HK-2 (cell line): ENCODE measurements around the gene LMOD3.

ENCODE experiments used
- DNase-seq: peaks from one replicate; pipeline ENCODE4 v3.0.0-alpha.2; 2018; ENCODE audit not compliant: unreplicated experiment

LMOD3 gene

GRCh38 chr3:69121950-69122349, 445 bp downstream of the LMOD3 start:
- no peak for DNase-seq

- DNase-seq: no peak
Measured at GRCh38 chr3:69121513-69121912, 882 bp downstream of the LMOD3 start.

- peak; percentile 63 for DNase-seq
Measured at GRCh38 chr3:69120879-69121464, 1.4 kb downstream of the LMOD3 start.

- DNase-seq: no peak
Measured at GRCh38 chr3:69119681-69120080, 2.7 kb downstream of the LMOD3 start.

GRCh38 chr3:69119138-69119537, 3.3 kb downstream of the LMOD3 start:
- DNase-seq: no peak

GRCh38 chr3:69118555-69118954, 3.8 kb downstream of the LMOD3 start:
- DNase-seq: no peak

GRCh38 chr3:69116897-69117296, 5.5 kb downstream of the LMOD3 start:
- no peak for DNase-seq

- no peak for DNase-seq
Measured at GRCh38 chr3:69116162-69116561, 6.2 kb downstream of the LMOD3 start.

GRCh38 chr3:69115731-69116130, 6.7 kb downstream of the LMOD3 start:
- DNase-seq: no peak

GRCh38 chr3:69113536-69113935, 8.9 kb downstream of the LMOD3 start:
- DNase-seq: no peak

- no peak for DNase-seq
Measured at GRCh38 chr3:69110941-69111546, 11.4 kb downstream of the LMOD3 start.

- DNase-seq: no peak
Measured at GRCh38 chr3:69108811-69109210, 13.6 kb downstream of the LMOD3 start.

GRCh38 chr3:69107841-69108240, 14.6 kb downstream of the LMOD3 start:
- DNase-seq: no peak

- no peak for DNase-seq
Measured at GRCh38 chr3:69105320-69105719, 17.1 kb downstream of the LMOD3 start.

GRCh38 chr3:69104586-69104985, 17.8 kb downstream of the LMOD3 start:
- DNase-seq: no peak

GRCh38 chr3:69103123-69103522, 19.3 kb downstream of the LMOD3 start:
- no peak for DNase-seq

- no peak for DNase-seq
Measured at GRCh38 chr3:69102384-69102783, 20.0 kb downstream of the LMOD3 start.

- no peak for DNase-seq
Measured at GRCh38 chr3:69099576-69099975, 22.8 kb downstream of the LMOD3 start.

GRCh38 chr3:69097407-69098086, 24.8 kb downstream of the LMOD3 start:
- DNase-seq: no peak

- no peak for DNase-seq
Measured at GRCh38 chr3:69096299-69096698, 26.1 kb downstream of the LMOD3 start.

- DNase-seq: no peak
Measured at GRCh38 chr3:69095636-69096035, 26.8 kb downstream of the LMOD3 start.

GRCh38 chr3:69094467-69095205, 27.8 kb downstream of the LMOD3 start:
- no peak for DNase-seq

- no peak for DNase-seq
Measured at GRCh38 chr3:69092030-69092516, 30.3 kb downstream of the LMOD3 start.
